ENCODE data around the gene CPXM2.

CPXM2 gene

DNA sequence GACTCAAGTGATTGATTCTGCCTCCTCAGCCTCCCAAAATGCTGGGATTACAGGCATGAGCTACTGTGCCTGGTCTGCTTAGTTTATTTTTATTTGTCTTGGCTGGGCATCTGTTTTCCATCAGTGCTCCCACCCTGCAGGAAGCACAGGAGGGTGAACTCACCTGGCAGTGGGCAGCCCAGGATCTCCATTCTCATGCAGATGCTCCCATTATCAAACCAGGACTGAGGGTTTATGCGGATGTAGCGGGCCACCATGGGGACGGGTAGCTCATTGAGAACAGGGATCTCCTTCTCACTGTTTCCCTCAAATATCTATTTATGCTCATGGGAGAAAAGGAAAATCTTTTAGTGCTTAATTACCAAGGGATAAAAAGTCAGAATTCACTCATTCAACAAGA lies 93.8 kb downstream of the CPXM2 start:
- DNase-seq (ENCODE audit: low read depth, low spot score) = no peak

DNA sequence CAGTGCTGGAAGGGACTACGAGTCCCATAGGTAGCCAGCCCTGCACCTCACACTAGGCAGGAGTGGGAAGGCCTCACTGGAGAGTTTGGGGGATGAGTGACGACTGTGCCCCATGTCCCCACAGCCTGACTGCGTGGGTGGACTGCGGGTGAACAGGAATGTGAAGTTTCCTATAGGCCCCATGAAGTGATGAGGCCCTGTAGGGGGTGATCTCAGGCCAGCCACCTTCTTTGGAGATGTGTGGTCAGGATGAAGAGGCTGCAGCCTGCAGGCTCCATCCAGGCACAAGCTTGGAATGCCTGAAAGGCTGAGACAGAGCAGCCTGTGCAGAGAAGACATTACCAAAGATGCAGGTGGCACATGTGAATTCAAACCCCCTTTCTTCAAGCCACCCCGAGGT lies 94.9 kb downstream of the CPXM2 start:
- no peak for DNase-seq (ENCODE audit: low read depth, low spot score)

DNA sequence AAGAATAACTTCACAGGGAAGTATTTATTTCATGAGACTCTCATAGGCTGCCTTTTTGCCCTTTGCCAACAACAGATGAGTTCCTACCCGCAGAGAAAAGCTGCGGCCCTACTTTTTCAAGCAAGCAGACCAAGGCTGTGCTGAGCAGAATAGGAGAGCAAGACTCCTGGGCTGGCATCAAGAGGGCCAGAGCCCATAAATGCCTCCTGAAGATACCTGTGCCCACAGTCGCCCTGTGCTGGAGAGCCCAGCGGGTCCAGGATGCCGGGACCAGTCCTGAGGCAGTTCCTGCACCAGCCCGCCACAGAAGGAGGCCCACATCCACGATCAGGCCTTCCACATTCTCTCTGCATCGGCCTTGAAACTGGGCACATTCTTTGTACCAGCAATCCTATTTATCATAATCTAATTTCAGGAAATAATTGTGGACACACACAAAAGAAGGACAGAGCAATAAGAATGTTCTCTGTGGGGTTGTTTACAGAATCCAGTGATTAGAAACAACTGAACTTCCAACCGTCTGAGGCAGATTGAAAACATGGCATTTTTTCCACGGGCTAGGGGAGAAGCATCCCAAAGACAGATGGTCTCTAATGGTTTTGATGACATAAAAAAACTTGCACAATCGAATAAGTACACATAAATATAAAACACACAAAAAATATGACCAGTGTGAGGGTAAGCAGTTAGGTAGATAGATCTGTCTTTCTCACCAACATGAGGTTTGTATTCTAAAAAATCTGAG lies 95.6 kb downstream of the CPXM2 start:
- DNase-seq (ENCODE audit: low read depth, low spot score) = no peak

DNA sequence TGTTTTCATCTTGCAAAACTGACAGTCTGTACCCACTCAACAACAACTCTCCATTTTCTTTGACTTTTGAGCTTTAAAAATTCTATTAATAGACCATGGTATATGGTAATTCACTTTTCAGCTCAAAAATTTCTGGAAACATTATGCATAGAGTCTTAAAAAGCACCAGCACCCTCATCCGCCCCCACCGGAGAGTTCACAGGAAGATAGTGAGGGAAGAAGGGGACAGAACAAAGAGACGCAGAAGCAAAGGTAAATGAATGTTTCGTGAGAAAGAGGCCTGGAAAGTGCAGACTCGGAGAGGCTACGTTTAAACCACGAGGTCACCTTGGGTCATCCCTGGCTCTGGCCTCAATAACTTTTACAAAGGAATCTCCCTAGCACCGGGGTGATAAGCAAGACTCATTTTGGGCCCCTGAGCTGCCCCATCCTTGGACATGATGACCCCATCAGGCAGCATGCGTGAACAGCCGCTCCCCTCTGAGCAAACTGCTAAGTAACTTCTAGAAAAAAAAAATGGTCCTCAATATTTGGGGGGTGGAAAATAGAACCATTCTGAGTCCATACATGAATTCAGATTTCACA lies 96.3 kb downstream of the CPXM2 start:
- DNase-seq (ENCODE audit: low read depth, low spot score) = no peak

DNA sequence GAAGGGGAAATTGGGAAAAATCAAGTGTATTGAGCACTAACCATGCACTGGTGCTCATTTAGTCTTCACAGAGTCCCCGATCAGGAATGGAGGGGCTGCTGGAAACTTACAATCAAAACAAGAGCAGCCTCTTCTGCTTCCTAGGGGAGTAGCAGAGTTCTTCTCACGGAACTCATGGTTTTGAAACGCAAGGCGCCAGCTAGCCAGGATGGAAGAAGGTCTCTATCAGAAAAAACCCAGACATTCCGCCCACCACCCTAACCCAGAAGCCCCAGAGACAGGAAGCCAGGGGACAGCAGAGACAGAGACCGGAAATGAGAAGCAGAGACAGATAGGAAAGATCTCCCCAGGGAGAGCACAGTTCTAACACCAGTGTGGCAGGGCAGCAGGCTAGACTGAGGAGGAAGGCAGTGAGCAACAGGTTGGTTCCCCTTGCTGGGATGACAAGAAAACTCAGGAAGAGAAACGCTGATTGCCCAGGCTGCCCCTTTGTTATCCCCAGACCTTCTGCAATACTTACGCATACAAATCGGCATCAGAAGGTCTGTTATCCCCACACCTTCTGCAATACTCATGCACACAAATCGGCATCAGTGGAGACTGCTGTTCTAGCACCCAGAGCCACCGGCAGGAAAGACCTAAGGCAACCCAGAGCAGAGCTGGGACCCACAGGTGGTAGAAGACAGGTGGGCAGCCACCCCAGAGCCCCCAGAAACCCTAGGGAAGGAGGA lies 99.2 kb downstream of the CPXM2 start:
- no peak for DNase-seq (ENCODE audit: low read depth, low spot score)

DNA sequence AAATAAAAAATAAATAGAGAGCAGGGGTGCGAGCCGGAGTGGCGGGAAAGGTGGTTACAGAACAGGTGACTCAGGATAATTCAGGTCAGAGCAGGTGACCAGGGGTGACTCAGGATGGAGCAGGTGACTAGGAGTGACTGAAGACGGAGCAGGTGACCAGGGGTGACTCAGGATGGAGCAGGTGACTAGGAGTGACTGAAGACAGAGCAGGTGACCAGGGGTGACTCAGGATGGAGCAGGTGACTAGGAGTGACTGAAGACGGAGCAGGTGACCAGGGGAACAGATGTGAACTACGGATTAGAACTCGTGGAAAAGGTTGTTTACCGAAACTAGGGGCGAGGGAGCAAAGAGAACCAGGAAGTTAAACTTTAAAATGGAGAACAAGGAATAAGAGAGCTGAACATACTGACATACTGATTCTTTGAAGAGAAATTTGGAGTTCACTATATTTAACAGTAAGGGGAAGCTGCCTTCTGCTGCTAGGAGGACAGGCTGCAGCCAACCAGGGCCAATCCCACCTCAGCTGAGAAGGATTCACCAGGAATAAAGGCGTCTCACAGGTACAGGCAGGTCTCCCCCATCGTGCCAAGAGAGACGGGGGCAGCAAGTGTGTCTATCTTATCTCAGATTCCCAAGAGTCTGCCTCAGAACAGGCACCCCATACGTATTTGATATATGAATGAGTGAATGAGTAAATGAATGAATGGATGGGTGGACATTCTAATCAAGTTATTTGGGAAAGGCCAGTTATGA lies 101.3 kb downstream of the CPXM2 start:
- DNase-seq (ENCODE audit: low read depth, low spot score) = no peak

DNA sequence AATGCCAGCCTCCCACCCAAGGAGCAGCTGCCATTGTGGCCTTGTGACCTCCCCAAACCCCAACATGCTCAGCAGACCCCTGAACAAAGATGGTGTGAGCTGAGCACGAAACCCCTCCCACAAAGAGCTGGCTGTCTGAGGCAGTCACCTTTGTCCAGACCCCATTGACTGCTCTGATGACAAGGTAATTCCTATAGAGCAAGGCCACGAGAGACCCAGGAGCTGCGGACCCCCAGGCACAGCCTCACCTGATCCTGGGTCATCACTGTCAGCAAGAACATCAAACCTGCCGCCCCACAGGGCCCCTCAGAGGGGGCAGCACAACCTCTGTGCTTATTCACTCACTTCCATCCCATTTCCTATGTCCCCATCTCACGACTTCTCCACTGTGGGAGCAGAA lies 102.6 kb downstream of the CPXM2 start:
- no peak for DNase-seq (ENCODE audit: low read depth, low spot score)

DNA sequence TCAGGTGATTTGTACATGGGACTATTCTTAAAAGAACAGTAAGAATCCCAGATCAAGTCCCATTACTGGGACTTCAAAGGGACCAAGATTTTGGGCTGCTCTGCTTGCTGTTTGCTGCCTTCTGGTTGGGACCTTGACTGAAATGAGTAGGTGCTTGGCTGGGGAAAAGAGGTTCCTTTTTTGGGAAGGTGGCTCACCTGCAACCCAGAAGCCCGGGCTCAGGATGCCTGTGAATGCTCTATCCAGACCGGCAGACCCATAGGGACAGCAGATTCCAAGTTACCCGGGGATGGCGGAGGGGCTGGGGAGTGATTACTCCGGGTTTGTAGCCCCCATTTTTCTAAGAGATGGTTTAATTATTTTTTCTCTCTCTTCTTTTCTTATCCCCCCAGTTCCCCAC lies 104.0 kb downstream of the CPXM2 start:
- DNase-seq (ENCODE audit: low read depth, low spot score) = no peak

DNA sequence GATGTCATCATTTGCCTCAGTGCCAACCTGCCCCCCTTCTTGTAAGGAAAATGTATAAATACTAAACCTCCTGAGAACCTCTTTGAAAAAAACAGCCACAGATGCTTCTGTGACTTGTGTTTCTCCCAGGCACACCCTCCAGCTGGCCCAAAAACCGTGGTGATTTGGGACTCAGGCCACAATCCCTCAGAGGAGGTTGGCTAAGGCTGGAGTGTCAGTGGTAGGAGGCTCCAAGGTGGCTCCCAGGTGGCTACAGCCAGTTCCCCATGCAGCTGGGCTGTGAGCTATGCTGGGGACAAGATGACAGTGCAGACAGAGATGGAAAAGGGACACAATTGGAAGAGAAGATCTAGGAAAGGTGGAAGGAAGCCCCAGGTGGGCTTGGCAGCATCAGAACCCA lies 104.7 kb downstream of the CPXM2 start:
- DNase-seq (ENCODE audit: low read depth, low spot score) = no peak

DNA sequence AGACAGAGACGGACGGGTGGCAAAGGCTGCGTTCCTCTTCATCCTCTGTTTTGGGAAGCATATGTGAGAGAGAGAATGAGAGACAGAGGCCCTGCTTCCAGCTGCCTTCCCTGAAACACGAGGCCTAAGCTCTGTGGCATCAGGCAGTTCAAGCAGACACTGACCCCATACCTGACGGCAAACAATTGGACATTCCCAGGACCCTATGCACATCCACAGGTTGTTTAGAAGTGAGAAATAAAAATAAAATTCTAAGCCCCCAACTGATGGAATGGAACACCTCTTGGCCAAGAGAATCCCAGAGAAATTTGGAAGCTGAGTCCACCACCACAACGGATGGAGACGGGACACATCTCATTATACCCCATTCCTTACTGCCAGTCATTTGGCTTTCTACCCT lies 105.3 kb downstream of the CPXM2 start:
- no peak for DNase-seq (ENCODE audit: low read depth, low spot score)

DNA sequence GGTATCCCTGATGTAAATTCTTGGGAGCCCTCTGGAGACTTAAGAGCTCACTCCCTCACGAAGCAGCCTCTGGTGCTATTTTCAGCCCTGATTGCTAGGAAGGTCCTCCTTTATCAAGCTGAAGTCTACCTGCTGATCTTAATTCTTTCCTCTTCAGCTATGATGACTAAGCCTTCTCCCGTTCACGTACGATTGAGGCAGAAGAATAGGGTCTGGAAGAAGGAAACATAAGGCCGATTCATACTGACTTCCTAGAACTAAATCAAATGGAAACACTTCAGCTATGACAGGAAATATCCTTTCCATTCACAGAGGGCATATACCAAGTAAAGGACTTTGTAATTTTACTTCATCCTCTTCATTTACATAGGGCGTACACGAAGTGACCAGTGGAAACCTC lies 107.0 kb downstream of the CPXM2 start:
- DNase-seq (ENCODE audit: low read depth, low spot score) = no peak

DNA sequence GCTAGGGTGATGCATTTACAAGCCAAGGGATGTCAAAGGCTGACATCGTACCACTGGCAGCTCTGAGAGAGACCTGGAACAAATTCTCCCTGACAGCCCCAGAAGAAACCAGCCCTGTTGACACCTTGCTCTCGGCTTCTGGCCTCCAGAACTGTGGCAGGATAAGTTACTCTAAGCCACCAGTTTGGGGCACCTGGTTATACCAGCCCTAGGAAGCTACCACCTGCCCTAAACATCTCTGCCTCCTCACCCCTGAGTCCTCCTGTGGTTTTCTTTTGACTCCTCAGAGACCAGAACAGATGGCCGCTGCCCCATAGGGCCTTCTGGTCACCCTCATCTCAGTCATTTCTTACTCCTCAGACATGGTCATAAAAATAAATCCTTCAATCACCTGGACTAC lies 107.4 kb downstream of the CPXM2 start:
- DNase-seq (ENCODE audit: low read depth, low spot score) = no peak

DNA sequence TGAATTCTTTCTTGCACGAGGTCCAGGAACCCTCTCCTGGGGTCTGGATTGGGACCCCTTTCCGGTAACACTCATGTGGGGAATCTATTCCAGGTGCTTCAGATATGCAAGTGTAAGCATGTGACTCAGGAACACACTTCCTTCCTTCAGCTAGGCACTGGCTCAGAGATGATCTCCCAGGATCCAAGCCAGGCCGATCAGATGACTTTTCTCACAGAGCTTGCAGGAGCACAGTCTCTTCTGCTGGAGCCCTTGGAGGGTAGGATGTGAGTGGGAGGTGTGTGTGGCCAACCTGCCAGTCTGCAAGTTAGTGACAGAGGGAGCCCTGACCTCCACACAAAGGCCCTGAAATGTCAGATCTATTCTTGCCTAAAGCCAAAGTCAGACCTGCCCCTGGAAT lies 108.3 kb downstream of the CPXM2 start:
- DNase-seq (ENCODE audit: low read depth, low spot score) = peak; percentile 51

DNA sequence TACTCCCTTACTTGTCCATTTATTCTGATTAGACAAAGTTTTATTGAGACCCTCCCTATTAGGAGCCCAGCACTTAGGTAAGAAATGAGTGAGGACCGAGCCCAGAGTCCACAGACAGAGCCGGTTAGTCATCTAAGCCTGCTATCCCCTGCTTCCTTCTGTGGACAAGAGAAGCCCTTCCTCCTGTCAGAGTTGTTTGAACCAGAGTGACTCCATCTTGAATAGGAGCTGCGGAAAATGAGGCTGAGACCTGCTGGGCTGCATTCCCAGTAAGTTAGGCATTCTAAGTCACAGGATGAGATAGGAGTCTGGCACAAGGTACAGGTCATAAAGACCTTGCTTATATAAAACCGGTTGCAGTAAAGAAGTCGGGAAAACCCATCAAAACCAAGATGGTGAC lies 109.1 kb downstream of the CPXM2 start:
- peak; percentile 59 for DNase-seq (ENCODE audit: low read depth, low spot score)

DNA sequence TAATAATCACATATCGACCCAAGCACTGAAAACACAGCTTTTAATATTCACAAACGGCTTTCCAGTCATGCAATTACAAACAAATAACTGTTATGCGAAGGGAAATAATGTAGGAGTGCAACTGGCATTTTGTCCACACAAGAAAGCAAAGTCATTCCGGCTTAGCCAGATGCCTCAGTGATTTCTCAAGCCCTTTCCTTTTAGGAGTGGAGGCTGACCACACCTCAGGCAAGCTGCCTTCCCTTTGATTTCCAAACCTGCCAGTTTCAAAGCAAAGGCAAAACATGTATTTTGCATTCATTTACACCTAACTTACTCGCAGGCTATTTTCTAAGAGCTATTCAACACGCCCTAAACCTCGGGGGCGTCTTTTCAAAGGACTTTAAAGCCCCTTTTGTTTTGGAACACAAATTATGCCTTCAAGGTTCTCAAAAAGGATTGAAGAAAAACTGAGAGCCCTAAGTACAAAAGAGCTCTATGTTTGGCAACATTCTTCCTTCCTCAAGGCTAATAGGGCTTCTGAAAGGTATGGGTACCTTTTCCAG lies 109.6 kb downstream of the CPXM2 start:
- DNase-seq (ENCODE audit: low read depth, low spot score) = peak; percentile 85

DNA sequence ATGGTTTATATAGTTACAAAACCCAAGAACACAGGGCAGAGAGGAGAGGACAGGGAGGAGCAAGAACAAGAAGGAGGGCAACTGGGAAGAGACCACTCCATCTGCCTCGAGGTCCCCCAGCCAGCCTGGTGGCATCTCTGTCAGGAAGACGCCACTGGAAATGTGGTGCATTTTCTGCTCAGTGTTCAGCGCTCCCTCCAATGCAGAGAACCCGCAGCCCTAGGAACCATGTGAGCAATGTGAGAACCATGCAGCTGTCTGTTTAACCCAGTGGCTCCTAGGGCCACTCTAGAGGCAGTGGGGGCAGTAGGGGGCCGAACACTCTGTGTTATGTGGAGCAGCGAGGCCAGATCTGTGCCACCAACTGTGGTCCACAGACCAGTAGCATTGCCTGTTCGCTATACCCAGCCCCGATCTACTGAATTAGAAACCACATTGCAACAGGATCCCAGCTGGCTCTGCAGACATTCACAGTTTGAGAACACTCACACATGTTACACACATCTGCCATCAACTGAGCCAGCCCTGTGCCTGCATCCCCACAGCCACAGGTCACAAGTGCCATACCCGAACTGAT lies 110.2 kb downstream of the CPXM2 start:
- peak; percentile 39 for DNase-seq (ENCODE audit: low read depth, low spot score)

DNA sequence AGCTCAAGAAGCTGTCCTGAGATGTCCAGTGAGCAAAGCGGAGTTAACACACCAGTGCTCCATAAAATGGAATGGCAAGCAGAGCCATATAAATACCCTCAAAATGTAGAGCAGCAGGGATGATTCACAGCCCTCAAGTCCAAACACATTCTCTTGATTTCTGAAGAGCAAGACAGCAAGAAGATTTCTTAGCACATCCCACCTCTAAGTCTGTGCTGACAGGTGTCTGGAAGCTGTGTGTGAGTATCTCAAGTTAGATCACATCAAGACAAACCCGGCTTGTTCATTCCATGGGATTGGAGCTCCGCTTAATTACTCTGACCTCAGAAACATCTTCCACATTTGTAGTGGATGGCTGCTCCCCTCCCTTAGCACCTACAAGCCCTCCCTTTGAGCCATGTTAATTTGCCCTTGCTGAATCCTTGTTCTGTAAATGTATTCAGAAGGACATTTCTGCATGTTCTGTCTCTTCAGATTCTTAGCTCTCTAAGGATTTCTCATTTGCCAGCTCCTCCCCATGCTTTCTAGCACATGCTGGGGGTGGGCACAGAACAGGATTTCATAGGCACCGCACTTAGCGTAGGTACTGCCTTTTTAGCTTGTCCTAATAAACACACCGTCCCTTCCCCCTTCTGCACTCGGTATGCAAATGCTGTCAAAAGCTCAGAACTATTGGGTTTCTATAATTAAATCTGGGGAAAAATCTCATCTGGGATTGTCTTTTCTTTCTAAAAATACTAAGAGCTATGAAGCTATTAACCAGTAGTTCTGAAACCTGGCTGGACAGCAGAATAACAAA lies 112.7 kb downstream of the CPXM2 start:
- DNase-seq (ENCODE audit: low read depth, low spot score) = no peak

DNA sequence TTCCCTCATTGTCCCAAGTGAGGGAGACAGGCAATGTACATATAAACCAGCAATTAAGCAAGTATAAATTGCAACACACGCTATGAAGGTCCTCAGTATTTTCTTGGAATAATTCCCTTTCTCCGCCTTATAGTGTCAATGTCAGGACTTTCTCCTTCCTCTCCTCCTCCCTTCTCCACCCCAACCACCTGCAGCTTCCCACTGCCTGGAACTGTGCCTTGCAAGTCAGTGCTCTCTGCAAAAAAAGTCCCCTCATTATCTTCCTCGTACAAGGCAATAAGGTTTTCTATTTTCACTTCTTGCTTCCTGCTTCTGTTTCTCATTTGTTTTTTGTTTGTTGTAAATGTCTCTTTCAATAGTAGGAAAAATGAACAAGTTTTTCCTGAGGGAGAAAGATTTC lies 113.7 kb downstream of the CPXM2 start:
- DNase-seq (ENCODE audit: low read depth, low spot score) = no peak

DNA sequence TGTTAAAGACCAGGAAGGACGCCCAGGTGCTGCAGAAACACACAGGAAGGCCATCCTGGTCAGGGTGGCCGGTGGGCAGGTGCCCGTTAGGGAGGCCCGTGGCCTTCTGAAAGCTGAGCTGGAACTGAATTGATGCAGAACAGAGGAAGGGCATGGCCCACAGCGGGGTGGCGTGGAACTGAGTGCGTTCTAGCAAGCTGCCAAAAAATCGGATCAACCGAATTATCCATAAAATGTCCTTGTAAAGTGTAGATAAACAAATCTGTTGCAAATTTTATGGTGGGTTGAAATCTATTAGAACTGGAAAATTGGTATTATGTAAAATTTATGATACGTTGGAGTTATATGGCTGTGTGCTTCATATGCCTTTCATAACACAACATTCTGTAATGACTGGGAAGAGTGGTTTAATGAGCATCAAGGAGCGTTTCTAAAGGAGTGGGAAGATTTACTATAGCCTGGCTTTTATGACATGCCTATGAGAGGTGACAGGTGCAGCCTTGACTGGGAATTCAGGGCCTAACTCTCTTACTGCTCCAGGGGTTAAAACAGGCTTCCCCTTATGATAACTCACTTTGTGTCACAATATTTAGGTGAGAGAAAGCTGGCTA lies 117.4 kb downstream of the CPXM2 start:
- DNase-seq (ENCODE audit: low read depth, low spot score) = no peak

All from ELF-1 (cell line).